Hepatocyte (in vitro differentiated cells): ENCODE data around the gene TBC1D30. TPM values are rescaled to one million over a fixed set of nuclear protein-coding genes. Genes with fewer than 3 reads are reported as not detected.

Source experiments
- DNase-seq: peaks from one replicate; pipeline ENCODE4 v3.0.0-alpha.2; 2016; ENCODE audit warnings: low spot score
- H2AFZ ChIP-seq: fragments of 200-600 bp; sonication (generic); 2 replicates; pipeline ENCODE4 v1.6.0; 2016; ENCODE audit warnings: antibody characterized with exemption, mild to moderate bottlenecking
- H3K27ac ChIP-seq: fragments of 200-600 bp; sonication (generic); 2 replicates; pipeline ENCODE4 v1.5.1; 2016; ENCODE audit warnings: mild to moderate bottlenecking
- H3K27me3 ChIP-seq: fragments of 200-600 bp; sonication (generic); 2 replicates; pipeline ENCODE4 v1.6.1; 2016
- H3K36me3 ChIP-seq: fragments of 200-600 bp; sonication (generic); replicated peaks from 2 replicates; pipeline ENCODE4 v1.5.1; 2016; ENCODE audit warnings: low read depth; ENCODE audit not compliant: insufficient read depth
- H3K4me1 ChIP-seq: fragments of 200-600 bp; sonication (generic); 2 replicates; pipeline ENCODE4 v1.5.1; 2016; ENCODE audit warnings: mild to moderate bottlenecking, moderate library complexity; ENCODE audit not compliant: insufficient read depth
- H3K4me2 ChIP-seq: fragments of 200-600 bp; sonication (generic); 2 replicates; pipeline ENCODE4 v1.6.0; 2016
- H3K4me3 ChIP-seq: fragments of 200-600 bp; sonication (generic); 2 replicates; pipeline ENCODE4 v1.5.1; 2016; ENCODE audit warnings: mild to moderate bottlenecking
- H3K79me2 ChIP-seq: fragments of 200-600 bp; sonication (generic); 2 replicates; pipeline ENCODE4 v1.6.0; 2017; ENCODE audit warnings: mild to moderate bottlenecking
- H3K9me2 ChIP-seq: fragments of 200-600 bp; sonication (generic); replicated peaks from 2 replicates; pipeline ENCODE4 v1.6.0; 2017; ENCODE audit warnings: mild to moderate bottlenecking; ENCODE audit not compliant: insufficient read depth
- H3K9me3 ChIP-seq: fragments of 200-600 bp; sonication (generic); 2 replicates; pipeline ENCODE4 v1.5.1; 2016; ENCODE audit warnings: low read depth, mild to moderate bottlenecking
- H4K20me1 ChIP-seq: fragments of 200-600 bp; sonication (generic); 2 replicates; pipeline ENCODE4 v1.6.0; 2016; ENCODE audit warnings: mild to moderate bottlenecking; ENCODE audit not compliant: insufficient read depth, poor library complexity, severe bottlenecking
- CTCF ChIP-seq: fragments of 200-600 bp; sonication (generic); IDR thresholded peaks from 2 replicates; pipeline ENCODE4 v1.5.1; 2016; ENCODE audit warnings: antibody characterized with exemption, mild to moderate bottlenecking; ENCODE audit not compliant: poor library complexity
- EZH2 ChIP-seq: fragments of 200-600 bp; sonication (generic); IDR thresholded peaks from 2 replicates; pipeline ENCODE4 v1.6.1; 2016; ENCODE audit warnings: antibody characterized with exemption, mild to moderate bottlenecking, borderline replicate concordance
- EZH2phosphoT487 ChIP-seq: fragments of 200-600 bp; sonication (generic); IDR thresholded peaks from one replicate; pipeline ENCODE4 v1.6.1; 2018; ENCODE audit warnings: antibody characterized with exemption, mild to moderate bottlenecking, low read depth, moderate library complexity; ENCODE audit not compliant: unreplicated experiment, severe bottlenecking
- WGBS: methylation state at CpG from one replicate; pipeline ENCODE4 v1.1.6; 2016; ENCODE audit warnings: low lambda C conversion rate; ENCODE audit errors: missing lambda C conversion rate; 5-methylcytosine and 5-hydroxymethylcytosine counted together
- polyA plus RNA-seq: library from polyadenylated mRNA; unstranded; fragments of >200 nt; fragmentation: Nextera tagmentation; extraction: Ambion mirVana; gene quantifications from 2 replicates; pipeline ENCODE4 v1.2.1, GENCODE V29; 2016
- total RNA-seq: library from RNA; depleted of rRNA; stranded (reverse); fragments of >200 nt; gene quantifications from 2 replicates; pipeline ENCODE4 v1.2.3, GENCODE V29; 2014

The TBC1D30 gene
- total and polyA plus RNA-seq, 2 experiments from 2014 or later, result 5.3 to 5.6 TPM

GRCh38 chr12:64780132-64780530 is 44.3 kb upstream of the TBC1D30 start:
- no peak for DNase-seq
- H3K9me3 ChIP-seq, result no peaks in the 10 kb centered on the region
- no peaks in the 10 kb centered on the region for H3K79me2 ChIP-seq
- TF ChIP-seq EZH2phosphoT487 (no peak), CTCF (no peak), EZH2 (no peak)
- H3K27ac ChIP-seq, result peak overlapping the region; percentile 47
- peaks cover 45% of the 10 kb centered on the region for H3K27me3 ChIP-seq
- WGBS, result 14% methylated on average over 15 of the region's 15 CpGs
- H3K4me3 ChIP-seq, result peak overlapping the region; percentile 51
- peak overlapping the region; percentile 94 for H3K4me2 ChIP-seq
- no peaks in the 10 kb centered on the region for H3K9me2 ChIP-seq
- H4K20me1 ChIP-seq, result no peaks in the 10 kb centered on the region
- peak overlapping the region; percentile 67 for H2AFZ ChIP-seq
- no peaks in the 10 kb centered on the region for H3K36me3 ChIP-seq
- peaks cover 5% of the 10 kb centered on the region for H3K4me1 ChIP-seq

DNA sequence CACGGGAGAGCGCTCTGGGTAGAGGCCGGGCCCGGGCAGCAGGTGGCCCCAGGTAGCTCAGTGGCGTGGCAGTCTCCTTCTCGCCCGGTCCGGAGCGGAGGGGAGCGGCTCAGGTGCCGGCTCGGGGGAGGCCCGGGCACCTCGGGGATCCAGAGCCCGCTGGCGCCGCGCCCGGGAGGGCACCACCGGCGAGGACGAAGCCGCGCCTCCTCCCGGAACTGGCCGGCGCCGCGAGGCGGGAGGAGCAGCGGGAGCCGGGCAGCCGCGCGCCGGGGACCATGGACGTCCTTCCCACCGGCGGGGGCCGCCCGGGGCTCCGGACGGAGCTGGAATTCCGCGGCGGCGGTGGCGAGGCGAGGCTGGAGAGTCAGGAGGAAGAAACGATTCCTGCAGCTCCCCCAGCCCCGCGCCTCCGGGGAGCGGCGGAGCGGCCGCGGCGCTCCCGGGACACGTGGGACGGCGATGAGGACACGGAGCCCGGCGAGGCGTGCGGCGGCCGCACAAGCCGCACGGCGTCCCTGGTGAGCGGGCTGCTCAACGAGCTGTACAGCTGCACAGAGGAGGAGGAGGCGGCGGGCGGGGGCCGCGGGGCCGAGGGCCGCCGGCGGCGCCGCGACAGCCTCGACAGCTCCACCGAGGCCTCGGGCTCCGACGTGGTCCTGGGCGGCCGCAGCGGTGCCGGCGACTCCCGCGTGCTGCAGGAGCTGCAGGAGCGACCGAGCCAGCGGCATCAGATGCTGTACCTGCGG is 43.7 kb upstream of the TBC1D30 start:
- H3K9me3 ChIP-seq, result no peaks in the 10 kb centered on the region
- peaks cover 45% of the 10 kb centered on the region for H3K27me3 ChIP-seq
- H3K4me3 ChIP-seq, result peak overlapping the region; percentile 51
- 1% methylated on average over 85 of the region's 103 CpGs for WGBS
- peak overlapping the region; percentile 47 for H3K27ac ChIP-seq
- H3K9me2 ChIP-seq, result no peaks in the 10 kb centered on the region
- peaks cover 5% of the 10 kb centered on the region for H3K4me1 ChIP-seq
- H4K20me1 ChIP-seq, result no peaks in the 10 kb centered on the region
- H3K36me3 ChIP-seq, result no peaks in the 10 kb centered on the region
- peak; percentile 61 for DNase-seq
- H3K79me2 ChIP-seq, result no peaks in the 10 kb centered on the region
- H2AFZ ChIP-seq, result peak overlapping the region; percentile 67
- TF ChIP-seq CTCF (no peak), EZH2phosphoT487 (no peak), EZH2 (no peak)
- H3K4me2 ChIP-seq, result peak overlapping the region; percentile 94

GRCh38 chr12:64781280-64782190 is 42.9 kb upstream of the TBC1D30 start:
- H3K27me3 ChIP-seq, result peaks cover 45% of the 10 kb centered on the region
- WGBS, result 9% methylated on average over 39 of the region's 39 CpGs

More at GRCh38 chr12:64781280-64782190, 42.9 kb upstream of the TBC1D30 start:
- H3K4me3 ChIP-seq, result peak overlapping the region; percentile 51
- peak overlapping the region; percentile 47 for H3K27ac ChIP-seq
- no peak for DNase-seq
- H3K4me2 ChIP-seq, result peak overlapping the region; percentile 94
- no peaks in the 10 kb centered on the region for H3K9me2 ChIP-seq
- TF ChIP-seq CTCF (no peak), EZH2 (peak; percentile 70), EZH2phosphoT487 (no peak)
- no peaks in the 10 kb centered on the region for H3K79me2 ChIP-seq
- no peaks in the 10 kb centered on the region for H3K36me3 ChIP-seq
- no peaks in the 10 kb centered on the region for H3K9me3 ChIP-seq
- H3K4me1 ChIP-seq, result peaks cover 5% of the 10 kb centered on the region
- H2AFZ ChIP-seq, result peak overlapping the region; percentile 67
- H4K20me1 ChIP-seq, result no peaks in the 10 kb centered on the region
